Calu3 (cell line): ENCODE results near the gene TM7SF3. TPM values are rescaled to one million over a fixed set of nuclear protein-coding genes. Genes with fewer than 3 reads are reported as not detected.
"Not testable (repeated sequence)": the region's sequence is repeated elsewhere in the genome, so short reads cannot be mapped to it uniquely, and the experiment has no call there.

Experiments
- BruUV-seq: library from RNA; stranded (reverse); fragments of 400-500 nt; replicated peaks from 2 replicates; lab custom pipeline; 2021; lab: Mats Ljungman, UMichigan
- CTCF ChIA-PET: fragments of 300-600 bp; sonication (Branson Sonifier 250); formaldehyde crosslinking; loops from one replicate; lab custom pipeline; 2022; ENCODE audit warnings: antibody characterized with exemption; lab: Charles Lee
- DNase-seq: peaks from one replicate; pipeline ENCODE4 v3.0.0; 2022
- H3K27ac Mint-ChIP-seq: one replicate; pipeline ENCODE4 v1.8.0; 2022; ENCODE audit warnings: mixed read lengths; ENCODE audit not compliant: unreplicated experiment
- H3K27me3 Mint-ChIP-seq: one replicate; pipeline ENCODE4 v1.8.0; 2022; ENCODE audit warnings: mixed read lengths; ENCODE audit not compliant: unreplicated experiment
- H3K36me3 Mint-ChIP-seq: one replicate; pipeline ENCODE4 v1.8.0; 2022; ENCODE audit warnings: mild to moderate bottlenecking, moderate library complexity, mixed read lengths; ENCODE audit not compliant: insufficient read depth, unreplicated experiment
- H3K4me1 Mint-ChIP-seq: one replicate; pipeline ENCODE4 v1.8.0; 2022; ENCODE audit warnings: mild to moderate bottlenecking, low read depth, mixed read lengths; ENCODE audit not compliant: unreplicated experiment
- H3K4me3 Mint-ChIP-seq: one replicate; pipeline ENCODE4 v1.8.0; 2022; ENCODE audit warnings: mild to moderate bottlenecking, low read depth, moderate library complexity, mixed read lengths; ENCODE audit not compliant: unreplicated experiment
- H3K9me3 Mint-ChIP-seq: one replicate; pipeline ENCODE4 v1.8.0; 2022; ENCODE audit warnings: low read depth, mixed read lengths; ENCODE audit not compliant: unreplicated experiment
- intact Hi-C: fragments of 100-400 bp; cut with micrococcal nuclease; formaldehyde crosslinking; loops from one replicate; pipeline ENCODE4 v1.10.0; 2022; ENCODE audit not compliant: unreplicated experiment
- total RNA-seq: library from RNA; stranded (reverse); gene quantifications from 2 replicates; pipeline ENCODE4 v1.2.3, GENCODE V29; 2022
- TF ChIP-seq, protein P1 (sequence below): fragments of 200-600 bp; IDR thresholded peaks from one replicate; pipeline ENCODE4 v1.8.0; 2022; ENCODE audit warnings: antibody characterized with exemption; ENCODE audit not compliant: unreplicated experiment

TM7SF3 gene
- total RNA-seq, 1 experiment from 2014 or later: 70.0 TPM

GRCh38 chr12:27024291-27024690, 10.1 kb upstream of the TM7SF3 start:
- CTCF ChIA-PET: interaction anchor here (0.7 to 1.3 kb wide), 2 partner anchors 9 to 89 kb away, joined by 4 read pairs; no protein-coding TSS in a partner anchor
- intact Hi-C loops: no loop called here
- no peak overlapping the region for H3K27ac Mint-ChIP-seq
- no peaks in the 10 kb centered on the region for H3K27me3 Mint-ChIP-seq
- no peaks in the 10 kb centered on the region for H3K9me3 Mint-ChIP-seq
- H3K4me1 Mint-ChIP-seq: peaks cover 12% of the 10 kb centered on the region
- TF ChIP-seq, protein P1, sequence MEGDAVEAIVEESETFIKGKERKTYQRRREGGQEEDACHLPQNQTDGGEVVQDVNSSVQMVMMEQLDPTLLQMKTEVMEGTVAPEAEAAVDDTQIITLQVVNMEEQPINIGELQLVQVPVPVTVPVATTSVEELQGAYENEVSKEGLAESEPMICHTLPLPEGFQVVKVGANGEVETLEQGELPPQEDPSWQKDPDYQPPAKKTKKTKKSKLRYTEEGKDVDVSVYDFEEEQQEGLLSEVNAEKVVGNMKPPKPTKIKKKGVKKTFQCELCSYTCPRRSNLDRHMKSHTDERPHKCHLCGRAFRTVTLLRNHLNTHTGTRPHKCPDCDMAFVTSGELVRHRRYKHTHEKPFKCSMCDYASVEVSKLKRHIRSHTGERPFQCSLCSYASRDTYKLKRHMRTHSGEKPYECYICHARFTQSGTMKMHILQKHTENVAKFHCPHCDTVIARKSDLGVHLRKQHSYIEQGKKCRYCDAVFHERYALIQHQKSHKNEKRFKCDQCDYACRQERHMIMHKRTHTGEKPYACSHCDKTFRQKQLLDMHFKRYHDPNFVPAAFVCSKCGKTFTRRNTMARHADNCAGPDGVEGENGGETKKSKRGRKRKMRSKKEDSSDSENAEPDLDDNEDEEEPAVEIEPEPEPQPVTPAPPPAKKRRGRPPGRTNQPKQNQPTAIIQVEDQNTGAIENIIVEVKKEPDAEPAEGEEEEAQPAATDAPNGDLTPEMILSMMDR: no peak
- peaks cover 24% of the 10 kb centered on the region for H3K36me3 Mint-ChIP-seq
- no peak overlapping the region for H3K4me3 Mint-ChIP-seq
- no peak for DNase-seq
- BruUV-seq: no TSS peak

- Mint-ChIP-seq H3K9me3 (no peaks in the 10 kb centered on the region), H3K27ac (no peak overlapping the region), H3K36me3 (peaks cover 24% of the 10 kb centered on the region), H3K4me1 (peaks cover 12% of the 10 kb centered on the region), H3K27me3 (no peaks in the 10 kb centered on the region), H3K4me3 (no peak overlapping the region)
- intact Hi-C loops: no loop called here
- TF ChIP-seq, protein P1: no peak
- CTCF ChIA-PET: no interaction called here
- DNase-seq: no peak
- BruUV-seq: no TSS peak
Observed at GRCh38 chr12:27020761-27021160, 6.6 kb upstream of the TM7SF3 start.

- DNase-seq: no peak
- H3K4me1 Mint-ChIP-seq: peaks cover 12% of the 10 kb centered on the region
- BruUV-seq: no TSS peak
- intact Hi-C loops: no loop called here
- peaks cover 29% of the 10 kb centered on the region for H3K36me3 Mint-ChIP-seq
- TF ChIP-seq, protein P1: no peak
- H3K27me3 Mint-ChIP-seq: no peaks in the 10 kb centered on the region
- H3K4me3 Mint-ChIP-seq: no peak overlapping the region
- H3K27ac Mint-ChIP-seq: no peak overlapping the region
- CTCF ChIA-PET: interaction anchor here (1.2 kb wide), 1 partner anchor 144 kb away, joined by 3 read pairs; no protein-coding TSS in a partner anchor
- no peaks in the 10 kb centered on the region for H3K9me3 Mint-ChIP-seq
Observed at GRCh38 chr12:27018037-27018436, 3.9 kb upstream of the TM7SF3 start.

GRCh38 chr12:27017163-27017823, 3.1 kb upstream of the TM7SF3 start:
- Mint-ChIP-seq H3K36me3 (peaks cover 22% of the 10 kb centered on the region), H3K4me1 (peaks cover 12% of the 10 kb centered on the region)
- H3K27me3 Mint-ChIP-seq, H3K4me3 Mint-ChIP-seq, BruUV-seq, H3K27ac Mint-ChIP-seq, H3K9me3 Mint-ChIP-seq, DNase-seq, intact Hi-C loops: not testable (repeated sequence)
- CTCF ChIA-PET: interaction anchor here (0.6 kb wide), 2 partner anchors 146 to 319 kb away, joined by 5 to 6 read pairs; no protein-coding TSS in a partner anchor

- Mint-ChIP-seq H3K36me3 (peaks cover 12% of the 10 kb centered on the region), H3K4me1 (peaks cover 18% of the 10 kb centered on the region), H3K27ac (no peak overlapping the region), H3K27me3 (no peaks in the 10 kb centered on the region), H3K9me3 (no peaks in the 10 kb centered on the region), H3K4me3 (no peak overlapping the region)
- CTCF ChIA-PET: interaction anchor here (0.6 to 2.6 kb wide), 10 partner anchors 9 to 291 kb away, joined by 3 to 29 read pairs (median 4); partner anchors contain the start of gene STK38L
- intact Hi-C loops: loop anchor here (2.0 kb wide), 3 partner anchors 97 to 287 kb away; no protein-coding TSS in a partner anchor
- TF ChIP-seq, protein P1: peak; percentile 39
- no peak for DNase-seq
- no TSS peak for BruUV-seq
Observed at GRCh38 chr12:27015730-27016076, 1.5 kb upstream of the TM7SF3 start.
